Stimulated activated CD8-positive, alpha-beta memory T cell treated with anti-CD3 and anti-CD28 coated beads, Interleukin-4, amount 100 ng/mL, for 1 hour (primary cell): ENCODE results near the gene MBD3L4.
"Not testable (repeated sequence)": the region's sequence is repeated elsewhere in the genome, so short reads cannot be mapped to it uniquely, and the experiment has no call there.

ENCODE experiments used
- DNase-seq, 2 donors: peaks; one replicate each; pipeline ENCODE4 v3.0.0-alpha.2; 2020; ENCODE audit warnings: low read depth in 2 of 2, low spot score in 1 of 2

MBD3L4 gene

DNA sequence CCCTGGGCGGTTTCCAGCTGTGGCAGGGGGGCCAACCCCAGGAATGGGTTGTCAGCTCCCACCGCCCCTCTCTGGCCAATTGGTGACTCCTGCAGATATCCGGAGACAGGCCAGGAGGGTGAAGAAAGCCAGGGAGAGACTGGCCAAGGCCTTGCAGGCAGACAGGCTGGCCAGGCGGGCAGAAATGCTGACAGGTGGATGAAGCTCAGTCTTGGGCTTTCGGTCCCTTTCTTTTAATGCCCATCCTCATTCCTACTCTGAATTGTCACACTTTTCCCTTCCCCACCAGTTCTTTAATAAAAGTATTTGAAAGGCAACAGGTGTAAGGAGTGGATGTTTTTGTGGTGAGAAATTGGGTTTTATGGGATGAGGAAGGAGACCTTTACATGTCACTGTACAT is 11.4 kb upstream of the MBD3L4 start:
- not testable (repeated sequence) for DNase-seq

DNA sequence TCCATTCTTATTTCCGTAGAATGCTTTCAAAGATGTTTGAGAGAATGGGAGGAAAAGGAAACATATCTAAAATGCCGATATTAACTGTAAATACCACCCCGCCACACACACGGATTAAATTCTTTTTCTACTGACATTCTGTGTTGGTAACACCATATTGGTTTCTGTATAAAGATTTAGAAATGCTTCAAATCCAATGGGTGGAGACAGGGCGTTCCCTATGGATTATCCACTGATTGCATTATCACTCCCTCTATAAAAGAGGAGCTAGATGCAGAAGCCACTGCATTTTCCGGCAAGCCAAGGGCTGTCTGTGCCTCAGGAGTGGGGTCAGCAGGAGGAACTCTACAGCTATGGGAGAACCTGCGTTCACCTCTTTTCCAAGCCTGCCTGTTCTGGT is 9.0 kb upstream of the MBD3L4 start, which contains the start of gene MBD3L2:
Gene MBD3L2 (plus strand): TSS at position 301 of the 400 bp plus-strand sequence. CDS start 53 bp downstream, at position 354.
- not testable (repeated sequence) for DNase-seq

DNA sequence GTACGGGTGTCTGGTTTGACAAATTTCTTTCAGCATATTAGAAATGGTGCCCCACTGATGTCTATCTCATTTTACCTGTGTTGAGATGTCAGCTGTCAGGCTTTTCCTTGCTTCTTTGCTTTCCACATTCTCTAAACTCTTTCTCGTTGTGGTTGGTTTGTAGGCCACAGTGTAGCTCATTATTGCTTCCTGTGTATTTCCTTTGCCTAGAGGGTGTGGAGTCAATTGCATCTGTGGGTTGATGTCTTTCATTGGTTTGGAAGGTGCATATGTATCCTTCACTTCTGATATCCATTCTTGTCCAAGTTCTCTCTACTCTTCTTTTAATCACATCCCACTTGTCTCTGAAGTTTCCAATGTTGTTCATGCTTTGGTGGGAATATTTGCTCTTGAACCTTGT is 1.6 kb upstream of the MBD3L4 start:
- not testable (repeated sequence) for DNase-seq

DNA sequence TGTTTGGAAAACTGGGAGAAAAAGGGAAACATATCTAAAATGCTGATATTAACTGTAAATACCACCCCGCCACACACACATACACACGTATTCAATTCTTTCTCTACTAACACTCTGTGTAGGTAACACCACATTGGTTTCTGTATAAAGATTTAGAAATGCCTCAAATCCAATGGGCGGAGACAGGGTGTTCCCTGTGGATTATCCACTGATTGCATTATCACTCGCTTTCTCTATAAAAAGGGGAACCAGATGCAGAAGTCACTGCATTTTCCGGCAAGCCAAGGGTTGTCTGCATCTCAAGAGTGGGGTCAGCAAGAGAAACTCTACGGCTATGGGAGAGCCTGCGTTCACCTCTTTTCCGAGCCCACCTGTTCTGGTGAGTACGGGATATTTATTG is 9.7 kb downstream of the MBD3L4 start, which contains the start of gene MBD3L5:
Gene MBD3L5 (plus strand): TSS at position 301 of the 400 bp plus-strand sequence. CDS start 34 bp downstream, at position 335.
- not testable (repeated sequence) for DNase-seq

DNA sequence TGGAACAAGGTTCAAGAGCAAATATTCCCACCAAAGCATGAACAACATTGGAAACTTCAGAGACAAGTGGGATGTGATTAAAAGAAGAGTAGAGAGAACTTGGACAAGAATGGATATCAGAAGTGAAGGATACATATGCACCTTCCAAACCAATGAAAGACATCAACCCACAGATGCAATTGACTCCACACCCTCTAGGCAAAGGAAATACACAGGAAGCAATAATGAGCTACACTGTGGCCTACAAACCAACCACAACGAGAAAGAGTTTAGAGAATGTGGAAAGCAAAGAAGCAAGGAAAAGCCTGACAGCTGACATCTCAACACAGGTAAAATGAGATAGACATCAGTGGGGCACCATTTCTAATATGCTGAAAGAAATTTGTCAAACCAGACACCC is 11.2 kb downstream of the MBD3L4 start:
- DNase-seq, result not testable (repeated sequence)

DNA sequence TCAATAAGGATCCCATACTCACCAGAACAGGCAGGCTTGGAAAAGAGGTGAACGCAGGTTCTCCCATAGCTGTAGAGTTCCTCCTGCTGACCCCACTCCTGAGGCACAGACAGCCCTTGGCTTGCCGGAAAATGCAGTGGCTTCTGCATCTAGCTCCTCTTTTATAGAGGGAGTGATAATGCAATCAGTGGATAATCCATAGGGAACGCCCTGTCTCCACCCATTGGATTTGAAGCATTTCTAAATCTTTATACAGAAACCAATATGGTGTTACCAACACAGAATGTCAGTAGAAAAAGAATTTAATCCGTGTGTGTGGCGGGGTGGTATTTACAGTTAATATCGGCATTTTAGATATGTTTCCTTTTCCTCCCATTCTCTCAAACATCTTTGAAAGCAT is 18.6 kb downstream of the MBD3L4 start, which contains the start of gene MBD3L2B:
Gene MBD3L2B (minus strand): TSS at position 101 of the 400 bp plus-strand sequence. CDS start 34 bp downstream, at position 67.
- DNase-seq, result not testable (repeated sequence)

DNA sequence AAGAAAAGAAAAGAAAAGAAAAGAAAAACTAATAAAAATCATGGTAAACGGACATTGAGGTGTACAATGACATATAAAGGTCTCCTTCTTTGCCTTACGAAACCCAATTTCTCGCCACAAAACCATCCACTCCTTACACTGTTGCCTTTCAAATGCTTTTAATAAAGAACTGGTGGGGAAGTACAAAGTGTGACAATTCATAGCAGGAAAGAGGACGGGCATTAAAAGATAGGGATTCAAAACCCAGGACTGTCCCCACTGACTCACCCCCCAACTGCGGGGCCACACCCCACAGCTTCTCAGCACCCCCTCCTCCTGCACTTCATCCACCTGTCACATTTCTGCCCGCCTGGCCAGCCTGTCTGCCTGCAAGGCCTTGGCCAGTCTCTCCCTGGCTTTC is 21.2 kb downstream of the MBD3L4 start:
- no peak for DNase-seq

DNA sequence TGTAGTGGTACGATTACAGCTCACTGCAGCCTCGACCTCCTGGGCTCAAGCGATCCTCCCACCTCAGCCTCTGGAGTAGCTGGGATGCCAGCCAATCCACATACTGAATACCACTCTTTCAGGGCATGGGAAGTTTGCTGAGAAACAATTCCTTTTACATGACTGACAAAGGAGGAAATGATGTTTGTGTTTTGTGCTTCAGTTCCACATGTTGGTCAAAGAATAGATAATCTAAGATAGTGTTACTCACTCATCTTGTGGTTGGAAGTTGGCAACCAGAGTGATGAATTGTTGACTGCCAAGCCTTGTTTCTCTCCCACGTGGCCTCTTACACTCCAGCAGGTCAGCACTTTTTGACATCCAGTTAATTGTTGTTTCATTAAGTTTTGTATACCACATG is 26.3 kb downstream of the MBD3L4 start:
- no peak for DNase-seq

DNA sequence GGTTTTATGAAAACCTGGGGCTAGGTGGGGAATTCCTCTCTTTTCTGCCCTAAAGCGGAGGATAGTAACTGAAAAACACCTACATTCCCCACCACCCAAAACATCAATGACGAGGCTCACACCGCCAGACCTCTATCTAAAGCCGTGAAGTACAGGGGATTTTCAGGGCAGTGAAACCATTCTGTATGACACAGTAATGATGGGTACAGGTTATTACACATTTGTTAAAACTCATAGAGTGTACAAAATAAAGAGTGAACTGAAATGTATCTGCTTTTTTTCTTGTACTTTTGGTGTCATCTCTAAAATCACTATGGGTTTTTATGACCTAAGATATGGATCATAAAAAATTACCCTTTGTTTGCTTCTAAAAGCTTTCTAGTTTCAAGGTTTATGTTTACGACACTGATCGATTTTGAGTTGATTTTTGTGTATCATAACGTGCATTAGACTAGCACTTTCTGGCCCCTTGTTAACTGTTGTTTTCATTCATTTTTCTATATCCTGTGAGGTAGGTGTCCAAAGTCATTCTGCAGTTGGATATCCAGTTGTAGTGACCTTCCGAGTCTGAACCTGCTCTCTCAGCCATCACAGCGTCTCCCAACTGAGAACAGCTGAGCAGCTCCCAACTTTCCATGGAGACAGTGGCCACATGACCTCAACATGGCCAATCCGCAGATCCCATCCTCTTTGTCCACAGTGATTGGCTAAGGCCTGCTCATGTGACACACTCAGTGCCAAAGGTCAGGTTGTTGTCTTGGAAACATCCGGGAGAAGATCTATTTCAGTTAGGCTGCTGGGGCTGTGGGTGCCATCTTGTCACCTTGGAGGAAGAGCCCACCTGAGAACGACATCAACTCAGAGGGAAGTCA is 29.0 kb downstream of the MBD3L4 start:
- no peak for DNase-seq

DNA sequence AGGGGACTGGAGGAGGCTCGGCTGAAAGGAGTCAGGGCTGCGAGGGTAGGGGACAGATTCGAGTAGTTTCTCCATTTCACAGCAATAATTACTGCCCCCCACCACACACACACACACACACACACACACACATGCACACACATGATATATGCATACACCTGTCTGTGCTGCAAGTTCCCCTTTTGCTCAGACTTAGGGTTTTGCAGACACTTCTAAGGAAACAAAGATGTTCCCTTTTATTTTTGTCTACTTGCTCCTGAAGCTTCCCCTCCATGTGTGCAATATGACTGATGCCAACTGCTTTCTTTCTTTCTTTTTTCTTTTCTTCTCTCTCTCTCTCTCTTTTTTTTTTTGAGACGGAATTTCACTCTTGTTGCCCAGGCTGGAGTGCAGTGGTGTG is 32.1 kb downstream of the MBD3L4 start:
- no peak for DNase-seq

DNA sequence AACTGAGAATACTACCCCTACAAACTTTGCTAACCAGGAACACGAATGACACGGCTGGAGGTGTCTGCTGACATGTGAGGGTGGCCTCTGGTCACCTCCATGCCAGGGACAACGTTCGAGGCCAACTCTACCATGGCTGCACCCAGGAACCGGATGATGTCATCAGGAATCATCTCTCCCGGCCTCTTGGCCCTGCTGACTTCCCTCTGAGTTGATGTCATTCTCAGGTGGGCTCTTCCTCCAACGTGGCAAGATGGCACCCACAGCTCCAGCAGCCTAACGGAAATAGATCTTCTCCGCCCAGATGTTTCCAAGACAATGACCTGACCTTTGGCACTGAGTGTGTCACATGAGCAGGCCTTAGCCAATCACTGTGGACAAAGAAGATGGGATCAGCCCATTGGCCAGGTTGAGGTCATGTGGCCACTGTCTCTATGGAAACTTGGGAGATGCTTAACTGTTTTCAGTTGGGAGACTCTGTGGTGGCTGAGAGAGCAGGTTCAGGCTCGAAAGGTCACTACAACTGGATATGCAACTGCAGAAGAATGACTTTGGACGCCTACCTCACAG is 33.8 kb downstream of the MBD3L4 start:
- no peak for DNase-seq

DNA sequence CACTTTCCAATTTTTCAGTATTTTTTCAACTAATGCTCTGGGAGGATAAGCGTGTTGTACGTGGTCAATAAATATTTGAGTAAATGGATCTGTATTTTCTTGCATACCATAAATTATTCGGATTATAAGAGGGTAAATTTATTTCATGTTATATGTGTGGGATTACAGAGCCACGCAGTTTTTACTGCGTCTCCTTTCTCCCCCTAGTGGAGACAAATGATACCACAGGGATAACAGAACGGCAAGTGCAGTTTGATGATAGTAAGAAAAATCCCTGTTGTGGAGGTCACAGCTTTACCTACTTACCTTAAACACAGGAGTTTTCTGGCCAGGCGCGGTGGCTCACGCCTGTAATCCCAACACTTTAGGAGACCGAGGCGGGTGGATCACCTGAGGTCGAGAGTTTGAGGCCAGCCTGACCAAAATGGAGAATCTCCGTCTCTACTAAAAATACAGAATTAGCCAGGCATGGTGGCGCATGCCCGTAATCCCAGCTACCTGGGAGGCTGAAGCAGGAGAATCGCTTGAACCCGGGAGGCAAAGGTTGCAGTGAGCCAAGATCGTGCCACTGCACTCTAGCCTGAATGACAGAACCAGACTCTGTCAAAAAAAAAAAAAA is 35.6 kb downstream of the MBD3L4 start:
- no peak for DNase-seq

DNA sequence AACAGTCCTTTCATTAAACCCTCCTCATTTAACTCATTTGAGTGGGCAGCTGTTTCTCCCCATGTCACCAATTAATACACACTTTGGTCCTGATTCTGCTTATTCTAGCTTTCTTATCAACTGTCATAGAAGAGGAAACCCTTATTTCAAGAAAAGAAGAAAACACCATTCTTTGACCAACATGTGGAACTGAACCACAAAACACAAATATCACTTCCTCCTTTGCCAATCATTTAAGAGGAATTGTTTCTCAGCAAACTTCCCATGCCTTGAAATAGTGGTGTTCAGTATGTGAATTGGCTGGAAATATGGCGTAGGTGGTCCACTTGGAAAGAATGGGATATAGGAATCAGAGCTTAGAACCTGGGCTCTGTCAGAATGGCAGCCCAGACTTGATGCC is 39.2 kb downstream of the MBD3L4 start:
- no peak for DNase-seq

DNA sequence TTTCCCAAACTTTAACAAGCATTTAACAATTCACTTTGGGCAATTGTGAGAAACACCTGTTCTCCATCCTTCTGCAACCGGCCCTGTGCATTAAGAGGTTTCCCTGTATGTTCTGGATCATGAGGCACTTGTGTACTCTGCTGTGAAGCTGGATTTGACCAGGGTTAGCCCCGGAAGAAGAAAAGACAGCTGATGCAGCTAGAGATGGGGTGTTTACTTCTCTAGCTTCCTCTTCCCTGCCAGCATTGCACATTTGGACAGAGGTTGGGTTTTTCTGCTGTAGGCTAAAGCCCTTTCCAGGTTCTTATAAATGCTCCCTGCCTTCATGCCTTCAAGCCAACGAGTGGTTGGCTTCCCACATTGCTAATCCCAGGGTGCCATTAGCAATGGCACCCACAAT is 39.6 kb downstream of the MBD3L4 start:
- DNase-seq, result no peak

DNA sequence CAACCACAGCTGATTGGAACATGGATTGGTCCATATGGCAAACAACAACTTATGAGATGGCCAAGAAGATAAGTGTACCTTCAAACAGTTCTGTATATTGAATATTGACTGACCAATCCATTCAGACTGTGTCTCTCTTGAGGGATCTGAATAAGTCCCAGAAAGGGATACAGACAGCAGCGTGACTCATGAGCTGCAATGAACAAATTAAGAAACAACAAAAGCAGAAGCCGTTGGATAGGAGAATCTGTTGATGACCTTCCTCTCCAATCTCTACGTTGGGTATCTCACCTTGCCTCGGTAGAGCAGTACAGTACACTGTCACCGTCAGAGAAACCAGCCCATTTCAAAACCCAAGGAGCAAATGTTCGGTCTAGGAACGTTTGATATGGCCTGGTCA is 40.0 kb downstream of the MBD3L4 start:
- DNase-seq, result no peak

DNA sequence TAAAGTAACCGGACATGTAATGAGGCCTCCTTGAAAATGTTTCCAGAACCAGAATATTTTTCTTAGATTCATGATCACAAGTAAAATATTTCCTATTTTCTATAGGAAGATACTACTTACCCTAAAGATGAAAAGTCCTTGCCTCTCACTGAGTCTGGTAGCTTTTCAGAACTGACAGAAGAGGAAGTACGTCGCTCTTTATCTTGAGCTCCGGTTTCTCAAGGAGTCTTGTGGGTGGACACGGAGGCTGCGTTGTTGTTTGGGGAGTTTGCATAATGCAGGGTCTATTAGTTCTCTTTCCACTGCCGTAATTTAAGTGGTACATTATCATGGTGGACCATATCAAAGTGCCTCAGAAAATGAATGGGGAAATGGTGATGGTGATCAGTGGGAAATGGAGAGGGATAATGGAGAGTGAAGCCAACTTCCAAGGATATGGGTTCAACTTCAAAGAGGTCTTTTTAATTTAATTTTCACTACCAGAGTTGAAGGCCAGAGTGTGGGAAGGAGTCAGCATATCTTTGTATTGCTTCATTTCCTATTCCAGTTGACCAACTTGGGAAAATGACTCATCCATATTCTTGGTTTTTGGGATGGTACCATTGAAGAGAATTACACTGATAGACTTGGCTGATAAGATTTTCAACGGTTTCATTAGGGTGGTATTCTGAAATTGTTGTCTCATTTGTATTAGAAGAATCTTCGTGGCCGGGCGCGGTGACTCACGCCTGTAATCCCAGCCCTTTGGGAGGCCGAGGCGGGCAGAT is 42.1 kb downstream of the MBD3L4 start:
- no peak for DNase-seq

DNA sequence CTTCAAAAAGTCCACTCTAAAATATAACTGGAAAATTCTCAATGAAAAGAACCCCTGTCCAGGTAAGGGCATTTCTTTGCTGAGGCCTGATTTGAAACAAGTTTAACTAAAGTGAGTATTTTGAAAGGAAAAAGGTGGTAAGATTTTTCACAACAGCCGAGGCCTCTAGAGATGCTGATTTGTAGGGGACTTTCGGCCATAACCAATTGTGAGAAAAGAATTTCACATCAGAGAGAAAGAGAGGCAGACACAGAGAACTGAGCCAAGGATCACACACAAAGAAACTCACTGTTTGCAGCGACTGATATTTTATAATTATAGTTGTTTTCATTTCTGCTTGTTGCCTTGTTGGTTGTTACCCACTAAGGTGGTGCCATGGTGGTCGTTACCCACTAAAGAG is 43.2 kb downstream of the MBD3L4 start:
- DNase-seq, result no peak

DNA sequence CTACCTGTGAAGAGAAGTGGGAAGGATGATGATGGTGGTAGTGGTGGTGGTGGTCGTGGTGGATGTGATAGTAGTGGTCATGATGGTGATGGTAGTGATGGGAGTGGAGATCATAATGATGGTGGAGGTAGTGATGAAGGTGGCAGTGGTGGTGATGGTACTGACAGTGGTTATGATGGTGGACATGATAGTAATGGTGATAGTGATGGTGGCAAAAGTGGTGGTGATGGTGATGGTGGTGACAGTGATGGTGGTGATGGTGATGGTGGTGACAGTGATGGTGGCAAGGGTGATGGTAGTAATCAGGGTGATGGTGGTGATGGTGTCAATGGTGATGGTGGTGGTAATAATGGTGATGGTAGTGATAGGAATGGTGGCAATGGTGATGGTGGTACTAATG is 44.9 kb downstream of the MBD3L4 start:
- no peak for DNase-seq

DNA sequence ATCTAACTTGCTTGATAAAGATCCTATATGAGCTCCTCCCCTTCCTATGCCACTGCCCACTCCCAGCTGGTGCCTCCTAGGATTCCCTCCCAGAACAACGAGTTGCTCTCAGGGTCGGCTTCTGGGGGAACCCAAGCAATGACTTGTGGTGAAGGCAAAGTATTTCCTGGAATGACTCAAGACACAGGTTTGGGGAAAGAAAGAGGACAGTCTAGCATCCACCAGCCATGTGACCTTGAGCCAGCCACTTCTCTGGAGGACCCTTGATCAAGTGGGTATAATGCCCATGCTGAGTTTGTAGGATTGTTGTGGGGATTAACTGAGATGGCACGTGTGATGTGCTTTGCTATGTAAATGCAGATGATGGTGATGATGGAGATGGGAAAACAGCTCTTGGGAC is 51.7 kb downstream of the MBD3L4 start:
- DNase-seq, result no peak

DNA sequence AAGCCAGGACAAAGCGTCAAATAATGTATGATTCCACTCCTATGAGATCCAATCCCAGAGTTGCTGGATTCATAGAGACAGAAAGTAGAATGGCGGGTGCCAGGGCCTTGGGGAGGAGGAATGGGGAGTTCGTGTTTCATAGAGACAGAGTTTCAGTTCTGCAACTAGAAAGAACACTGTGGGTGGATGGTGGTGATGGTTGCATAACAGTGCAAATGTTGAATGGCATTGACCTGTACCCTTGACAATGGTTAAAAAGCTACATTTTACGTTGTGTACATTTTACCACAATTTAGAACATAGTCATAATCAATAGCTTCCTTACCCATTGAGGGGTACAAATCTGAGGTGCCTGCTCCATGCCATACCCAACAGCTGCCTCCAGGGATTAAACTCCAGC is 52.1 kb downstream of the MBD3L4 start:
- DNase-seq, result no peak
